NCI-H2081 (cell line): Measurements from ENCODE around the gene ZCCHC10.
"Not testable (repeated sequence)": the region's sequence is repeated elsewhere in the genome, so short reads cannot be mapped to it uniquely, and the experiment has no call there.

Source experiments
- DNase-seq, 2 experiments: peaks; one replicate each; lab custom pipeline; 2025; lab: John Stamatoyannopoulos, UW

The ZCCHC10 gene

DNA sequence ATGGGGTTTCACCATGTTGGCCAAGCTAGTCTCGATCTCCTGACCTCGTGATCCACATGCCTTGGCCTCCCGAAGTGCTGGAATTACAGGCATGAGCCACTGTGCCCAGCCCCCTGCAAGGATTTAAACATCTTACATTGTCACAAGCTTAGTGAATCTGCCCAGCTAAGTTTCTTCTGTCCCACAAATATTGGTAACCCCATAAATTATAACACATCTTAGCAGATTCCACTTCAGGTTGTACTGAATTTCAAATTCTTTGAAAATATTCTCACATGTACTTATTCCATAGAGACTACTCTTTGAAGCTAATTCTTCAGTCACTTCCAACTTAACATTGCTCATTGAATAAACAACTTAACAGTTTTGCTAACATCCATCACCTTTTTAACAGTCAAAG, 49.5 kb downstream of the ZCCHC10 start:
- DNase-seq = no peak

DNA sequence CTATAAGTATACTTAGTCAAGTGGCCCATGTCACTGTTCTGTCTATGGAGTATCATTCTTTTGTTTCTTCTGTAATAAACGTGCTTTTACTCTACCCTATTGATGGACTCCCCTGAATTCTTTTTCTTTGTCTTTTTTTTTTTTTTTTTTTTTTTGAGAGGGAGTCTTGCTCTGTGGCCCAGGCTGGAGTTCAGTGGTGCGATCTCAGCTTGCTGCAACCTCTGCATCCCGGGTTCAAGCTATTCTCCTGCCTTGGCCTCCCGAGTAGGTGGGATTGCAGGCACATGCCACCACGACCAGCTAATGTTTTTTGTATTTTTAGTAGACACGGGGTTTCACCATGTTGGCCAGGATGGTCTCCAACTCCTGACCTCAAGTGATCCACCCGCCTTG, 53.9 kb downstream of the ZCCHC10 start:
- DNase-seq = not testable (repeated sequence)

DNA sequence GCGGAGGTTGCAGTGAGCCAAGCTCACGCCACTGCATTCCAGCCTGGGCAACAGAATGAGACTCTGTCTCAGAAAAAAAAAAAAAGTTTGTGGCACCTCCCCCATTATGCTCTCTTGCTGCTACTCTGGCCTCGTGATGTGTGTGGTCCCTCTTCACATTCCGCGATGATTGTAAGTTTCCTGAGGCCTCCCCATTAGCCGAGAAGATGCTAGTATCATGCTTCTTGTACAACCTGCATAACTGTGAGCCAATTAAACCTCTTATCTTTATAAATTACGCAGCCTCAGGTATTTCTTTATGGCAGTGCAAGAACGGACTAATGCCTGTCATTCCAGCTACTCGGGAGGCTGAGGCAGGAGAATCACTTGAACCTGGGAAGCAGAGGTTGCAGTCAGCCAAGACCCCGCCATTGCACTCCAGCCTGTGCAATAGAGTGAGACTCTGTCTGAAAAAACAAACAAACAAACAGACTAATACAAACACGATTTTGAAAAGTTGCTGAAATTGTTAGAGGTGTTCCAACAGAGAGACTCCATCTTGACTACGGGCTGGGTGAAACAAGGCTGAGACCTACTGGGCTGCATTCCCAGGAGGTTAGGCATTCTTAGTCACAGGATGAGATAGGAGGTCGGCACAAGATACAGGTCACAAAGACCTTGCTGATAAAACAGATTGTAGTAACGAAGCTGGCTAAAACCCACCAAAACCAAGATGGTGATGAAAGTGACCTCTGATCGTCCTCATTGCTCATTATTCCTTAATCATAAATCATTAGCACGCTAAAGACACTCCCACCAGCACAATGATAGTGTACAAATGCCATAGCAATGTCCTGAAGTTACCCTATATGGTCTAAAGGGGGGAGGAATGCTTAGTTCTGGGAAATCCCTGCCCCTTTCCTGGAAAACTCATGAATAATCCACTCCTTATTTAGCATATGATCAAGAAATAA, 54.6 kb downstream of the ZCCHC10 start:
- DNase-seq = no peak

DNA sequence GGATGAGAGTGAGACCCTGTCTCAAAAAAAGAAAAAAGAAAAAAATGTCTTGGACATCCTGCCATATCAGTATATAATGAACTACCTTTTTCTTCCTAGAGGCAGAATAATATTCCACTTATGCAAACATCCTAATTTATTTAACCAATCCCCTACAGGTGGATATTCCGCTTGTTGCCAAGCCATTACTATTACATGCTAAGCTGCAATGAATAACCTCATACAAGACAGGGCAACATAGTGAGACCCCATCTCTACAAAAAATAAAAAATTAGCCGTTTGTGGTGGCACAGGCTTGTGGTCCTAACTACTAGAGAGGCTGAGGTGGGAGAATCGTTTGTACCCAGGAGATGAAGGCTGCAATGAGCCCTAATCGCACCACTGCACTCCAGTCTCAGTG, 61.2 kb downstream of the ZCCHC10 start:
- DNase-seq = no peak

DNA sequence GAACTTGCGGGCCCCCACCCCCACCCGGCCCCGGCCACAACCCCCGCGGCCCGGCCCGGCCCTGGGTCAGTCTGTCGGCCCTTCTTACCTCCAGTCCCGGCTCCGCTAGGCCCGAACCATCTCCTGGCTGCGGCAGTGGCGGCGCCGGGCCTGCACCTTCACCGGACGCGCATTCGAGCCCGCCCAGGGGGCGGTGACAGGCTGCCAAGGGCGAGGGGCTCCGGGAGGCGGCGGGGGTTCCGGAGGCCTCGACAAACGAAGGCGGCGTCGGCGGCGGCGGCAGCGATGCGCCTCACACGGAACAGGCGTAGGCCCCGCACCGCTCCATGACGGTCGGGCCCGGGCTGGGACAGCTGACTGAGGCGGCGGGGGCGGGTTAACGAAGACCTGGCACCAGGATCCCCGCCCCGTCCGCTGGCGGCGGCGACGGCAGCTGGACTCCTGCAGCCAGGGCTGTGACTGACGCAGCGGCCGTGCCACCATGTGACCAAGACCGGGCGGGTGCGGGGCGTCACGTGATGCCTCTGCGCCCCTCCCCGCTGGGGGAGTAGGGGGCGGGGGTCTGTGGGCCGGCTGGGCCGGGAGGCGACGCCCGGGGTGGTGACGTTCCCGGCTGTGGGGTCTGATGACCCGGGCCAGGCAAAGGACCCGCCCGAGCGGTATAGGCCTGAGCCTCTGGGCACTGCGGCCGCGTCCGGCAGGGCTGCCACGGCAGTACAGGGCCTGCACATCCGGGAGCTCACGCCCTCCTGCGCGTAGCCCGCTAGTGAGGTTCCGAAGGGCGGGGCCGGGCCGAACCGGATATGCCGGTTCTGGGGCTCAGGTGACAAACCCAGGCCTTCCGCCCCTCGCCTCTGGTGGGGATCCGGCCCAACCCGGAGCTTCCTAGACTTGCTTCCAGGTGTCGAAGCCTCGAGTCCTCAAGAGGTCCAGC, 62.9 kb downstream of the ZCCHC10 start, which contains the start of gene AFF4:
TSS of gene AFF4 (minus strand) at position 464 of the 934 bp plus-strand sequence. CDS start 26,445 bp downstream, outside the sequence.
- DNase-seq = peak; percentile 91 to 93

DNA sequence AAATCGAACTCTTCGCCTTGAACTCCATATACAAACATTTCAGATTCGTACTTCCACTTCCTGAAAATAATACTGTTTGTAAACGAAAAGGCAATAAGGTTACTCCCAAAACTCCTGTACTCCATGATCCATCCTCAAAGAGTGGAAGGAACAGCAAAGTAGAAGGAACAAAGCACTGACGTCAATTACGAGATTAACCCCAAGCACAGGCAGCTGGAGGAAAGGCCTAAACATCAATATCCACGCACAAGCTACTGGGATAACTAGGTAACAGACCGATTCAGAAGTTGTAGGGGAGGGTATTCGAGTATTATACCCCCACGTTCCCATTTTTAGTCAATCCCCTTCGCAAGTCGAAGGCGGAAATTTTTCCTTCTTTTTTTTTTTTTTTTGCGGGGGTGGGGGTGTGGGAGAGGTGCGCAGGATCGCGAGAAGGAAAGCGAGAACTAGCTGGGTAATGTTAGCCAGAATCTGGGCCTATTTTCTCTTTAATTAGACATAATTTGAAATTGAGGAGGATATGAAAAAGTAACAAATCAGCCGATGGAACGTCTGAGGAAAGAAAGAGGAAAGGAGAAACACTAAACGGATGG, 63.8 kb downstream of the ZCCHC10 start:
- peak; percentile 9 to 54 for DNase-seq

DNA sequence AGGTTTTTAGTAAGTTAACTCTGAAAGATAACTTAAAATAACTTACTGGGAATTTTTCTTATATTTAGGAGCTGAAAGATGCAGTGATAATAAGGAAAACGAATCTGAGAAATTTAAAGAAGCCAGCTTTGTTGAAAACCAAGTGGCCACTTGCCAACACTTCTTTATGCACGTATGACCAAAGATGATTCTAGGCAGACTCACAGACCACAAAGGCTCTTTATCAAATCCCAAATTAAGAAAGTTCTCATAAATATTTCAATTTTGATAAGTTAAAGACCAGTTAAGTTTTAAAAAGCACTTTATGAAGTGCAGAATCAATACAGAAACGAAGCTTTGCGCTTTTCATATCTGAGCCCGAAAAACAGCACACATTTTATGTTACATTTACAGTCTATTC, 64.5 kb downstream of the ZCCHC10 start:
- DNase-seq = no peak

DNA sequence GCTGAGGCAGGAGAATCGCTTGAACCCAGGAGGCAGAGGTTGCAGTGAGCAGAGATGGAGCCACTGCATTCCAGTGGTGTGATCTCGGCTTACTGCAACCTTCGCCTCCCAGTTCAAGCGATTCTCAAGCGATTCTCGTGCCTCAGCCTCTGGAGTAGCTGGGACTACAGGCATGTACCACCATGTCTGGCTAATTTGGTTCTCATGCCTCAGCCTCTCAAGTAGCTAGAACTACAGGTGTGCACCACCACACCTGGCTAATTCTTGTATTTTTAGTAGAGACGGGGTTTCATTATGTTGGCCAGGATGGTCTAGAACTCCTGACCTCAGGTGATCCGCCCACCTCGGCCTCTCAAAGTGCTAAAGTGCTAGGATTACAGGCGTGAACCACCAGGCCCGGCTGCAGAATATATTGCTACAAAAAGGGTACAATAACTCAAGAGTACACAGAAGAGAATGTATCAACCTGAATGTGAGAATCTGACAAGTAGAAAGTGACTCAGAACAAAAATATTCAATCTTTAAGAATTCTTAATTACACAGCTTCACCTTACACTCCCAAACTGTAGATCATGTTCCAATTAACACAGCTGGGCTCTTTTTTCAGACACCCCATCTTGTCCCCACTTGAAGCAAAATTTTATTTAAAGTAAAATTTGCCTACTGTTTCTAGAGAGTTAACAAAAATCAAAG, 65.1 kb downstream of the ZCCHC10 start:
- DNase-seq = not testable (repeated sequence)

DNA sequence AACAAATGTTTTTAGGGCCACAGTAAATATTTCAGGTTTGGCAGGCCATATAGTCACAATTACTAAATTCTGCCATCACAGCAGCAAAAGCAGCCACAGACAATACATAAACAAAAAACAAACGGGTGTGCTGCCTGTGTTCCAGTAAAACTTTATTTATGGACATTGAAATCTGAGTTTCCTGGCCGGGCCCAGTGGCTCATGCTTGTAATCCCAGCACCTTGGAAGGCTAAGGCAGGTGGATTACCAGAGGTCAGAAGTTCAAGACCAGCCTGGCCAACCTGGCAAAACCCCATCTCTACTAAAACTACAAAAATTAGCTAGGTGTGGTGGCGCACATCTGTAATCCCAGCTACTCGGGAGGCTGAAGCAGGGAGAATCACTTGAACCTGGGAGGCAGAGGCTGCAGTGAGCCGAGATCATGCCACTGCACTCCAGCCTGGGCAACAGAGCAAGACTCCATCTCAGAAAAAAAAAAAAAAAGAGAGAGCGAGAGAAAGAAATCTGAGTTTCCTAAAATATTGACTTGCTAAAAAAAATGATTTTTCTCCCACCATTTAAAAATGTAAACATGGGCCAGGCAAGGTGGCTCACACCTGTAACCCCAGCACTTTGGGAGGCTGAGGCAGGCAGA, 70.1 kb downstream of the ZCCHC10 start:
- DNase-seq = not testable (repeated sequence)

DNA sequence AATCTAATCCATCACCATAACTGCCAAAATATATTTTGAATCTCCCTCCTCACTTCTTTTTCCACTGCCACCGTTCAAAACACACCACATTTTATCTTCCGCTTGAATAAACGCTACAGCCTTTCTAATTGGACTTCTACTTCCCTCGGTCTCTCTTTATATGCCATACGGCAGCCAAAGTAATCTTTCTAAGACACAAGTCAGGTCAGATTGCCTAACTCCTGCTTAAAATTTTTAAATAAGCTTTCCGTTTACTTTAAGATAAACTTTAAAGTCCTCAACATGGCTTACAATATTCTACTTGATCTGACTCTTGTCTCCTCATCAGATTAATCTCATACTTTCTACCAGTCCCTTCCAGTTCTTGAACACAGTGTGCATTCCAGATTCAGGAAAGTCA, 72.6 kb downstream of the ZCCHC10 start:
- DNase-seq = no peak

DNA sequence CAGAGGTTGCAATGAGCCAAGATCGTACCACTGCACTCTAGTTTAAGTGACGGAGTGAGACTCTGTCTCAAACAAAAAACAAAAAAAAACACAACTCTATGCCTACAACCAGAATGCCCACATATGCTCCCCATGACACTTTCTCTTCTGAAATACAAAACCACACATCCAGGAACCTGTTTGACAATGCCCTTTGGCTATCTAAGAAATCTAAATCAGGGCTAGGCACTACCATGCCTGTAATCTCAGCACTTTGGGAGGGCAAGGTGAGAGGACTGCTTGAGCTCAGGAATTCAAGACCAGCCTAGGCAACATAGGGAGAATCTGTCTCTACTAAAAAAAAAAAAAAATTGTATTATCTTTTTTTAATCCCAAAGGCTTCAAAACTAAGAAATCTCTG, 73.5 kb downstream of the ZCCHC10 start:
- DNase-seq = no peak

DNA sequence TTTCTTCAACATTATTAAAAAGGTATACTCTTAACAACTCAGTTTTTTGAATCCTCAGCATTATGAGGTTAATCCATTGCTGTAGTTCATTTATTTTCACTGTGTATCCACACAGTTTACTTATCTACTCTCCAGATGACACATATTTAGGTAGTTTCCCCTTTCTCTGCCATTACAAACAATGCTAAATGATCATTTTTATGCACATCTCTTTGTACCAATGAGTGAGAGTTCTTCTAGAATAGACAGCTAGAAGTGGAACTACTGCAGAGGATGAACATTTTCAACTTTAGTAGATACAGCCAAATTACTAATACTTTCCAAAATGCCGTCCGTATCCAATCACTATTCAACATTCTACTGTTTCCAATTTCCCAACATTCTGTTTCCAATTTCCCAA, 74.5 kb downstream of the ZCCHC10 start:
- no peak for DNase-seq

DNA sequence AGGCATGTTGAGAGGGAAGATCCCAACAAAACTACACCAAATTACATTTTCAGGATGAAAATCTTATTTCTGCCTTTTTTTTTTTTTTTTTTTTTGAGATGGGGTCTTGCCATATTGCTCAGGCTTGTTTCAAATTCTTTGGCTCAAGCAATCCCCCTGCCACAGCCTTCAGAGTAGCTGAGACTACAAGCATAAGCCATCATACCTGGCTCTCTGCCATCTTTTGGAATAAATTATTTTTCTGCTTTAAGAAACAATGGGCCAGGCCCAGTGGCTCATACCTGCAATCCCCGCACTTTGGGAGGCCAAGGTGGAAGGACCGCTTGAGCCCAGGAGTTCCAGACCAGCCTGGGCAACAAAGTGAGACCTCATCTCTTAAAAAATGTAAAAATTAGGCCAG, 77.2 kb downstream of the ZCCHC10 start:
- no peak for DNase-seq

DNA sequence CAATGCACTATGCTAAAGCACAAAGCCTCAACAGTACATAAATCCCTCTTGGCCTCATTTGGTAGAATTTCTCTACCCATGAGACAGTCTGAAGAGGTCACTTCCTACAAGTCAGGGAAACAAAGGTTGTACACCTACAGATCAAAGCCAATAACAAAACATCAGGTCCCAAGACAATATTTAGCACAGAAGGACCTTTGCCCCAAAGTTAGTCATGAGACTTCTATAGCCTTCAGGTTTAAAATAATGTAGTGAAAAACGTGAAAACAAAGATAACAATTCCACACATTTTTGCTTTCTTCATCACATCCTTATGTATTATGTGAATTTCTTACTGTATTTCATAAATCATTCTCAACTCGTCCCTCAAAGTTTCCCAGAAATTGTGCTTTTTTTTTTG, 78.7 kb downstream of the ZCCHC10 start:
- no peak for DNase-seq
